Measurements from ENCODE around the gene VIP.

The VIP gene

GRCh38 chr6:152783217-152783878 is 32.8 kb downstream of the VIP start:
- no peak for DNase-seq (ENCODE audit: low spot score)

- DNase-seq (ENCODE audit: low spot score), result no peak
Observed at GRCh38 chr6:152794696-152795095, 44.1 kb downstream of the VIP start.

DNA sequence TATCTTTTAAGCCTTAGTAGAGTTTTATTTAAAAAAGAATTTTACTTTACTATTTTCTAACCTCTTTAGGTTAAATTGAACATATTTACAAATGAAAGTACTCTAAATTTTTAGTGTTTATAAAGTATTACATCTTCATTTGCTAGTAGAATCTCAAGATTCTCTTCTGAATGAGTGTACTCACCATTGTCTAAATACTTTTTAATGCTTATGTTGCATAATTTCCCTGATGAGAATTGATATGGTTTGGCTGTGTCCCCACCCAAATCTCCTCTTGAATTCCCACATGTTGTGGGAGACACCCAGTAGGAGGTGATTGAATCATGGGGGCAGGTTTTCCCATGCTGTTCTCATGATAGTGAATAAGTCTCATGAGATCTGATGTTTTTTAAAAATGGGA is 53.6 kb downstream of the VIP start:
- DNase-seq (ENCODE audit: low spot score), result no peak

Data from iPS-NIHi11 (cell line).